T-cell (primary cell): ENCODE measurements around the gene SPAG6. TPM values are rescaled to one million over a fixed set of nuclear protein-coding genes. Genes with fewer than 3 reads are reported as not detected.

Experiments
- ATAC-seq, 4 experiments: fragments of 200-7000 bp in 3 of 4; fragments of 150-1000 bp in 1 of 4; cut with Tn5 transposase; replicated peaks in 1 of 4; 1 replicate in 3 of 4; 2 replicates in 1 of 4; pipeline ENCODE4 v1.10.0; 2021; ENCODE audit warnings: moderate library complexity in 3 of 4, mild to moderate bottlenecking in 2 of 4, moderate number of reproducible peaks in 1 of 4
- CTCF ChIA-PET, 2 donors: fragments of 300-600 bp; sonication (Branson Sonifier 250); formaldehyde crosslinking; loops; one replicate each; lab custom pipeline; 2022; ENCODE audit warnings: antibody characterized with exemption in 2 of 2; lab: Charles Lee
- POLR2A ChIA-PET, 2 donors: fragments of 300-600 bp; sonication (Branson Sonifier 250); formaldehyde crosslinking; loops; one replicate each; lab custom pipeline; 2022; ENCODE audit warnings: antibody characterized with exemption in 2 of 2; lab: Charles Lee
- DNase-seq, 35 experiments: peaks; one replicate each; pipeline versions ENCODE4 v3.0.0 to v3.0.0-alpha.2; 2013 to 2023
- H3K27ac ChIP-seq: one replicate; pipeline ENCODE4 v1.5.1; 2013; ENCODE audit warnings: low read length
- H3K27me3 ChIP-seq, 2 experiments: replicated peaks in 1 of 2; 1 replicate in 1 of 2; 2 replicates in 1 of 2; pipeline versions ENCODE4 v1.6.1 to v1.7.0; 2013; ENCODE audit warnings: low read length in 1 of 2, mixed read lengths in 1 of 2; ENCODE audit not compliant: control insufficient read depth in 2 of 2, insufficient read depth in 2 of 2; ENCODE audit errors: extremely low read depth in 1 of 2
- H3K36me3 ChIP-seq, 2 donors: 1 replicate in 1 of 2; 2 replicates in 1 of 2; pipeline versions ENCODE4 v1.6.1 to v1.7.0; 2013; ENCODE audit warnings: low read length in 1 of 2; ENCODE audit not compliant: control insufficient read depth in 2 of 2, insufficient read depth in 1 of 2; ENCODE audit errors: extremely low read depth in 1 of 2
- H3K4me1 ChIP-seq, 2 experiments: 1 replicate in 1 of 2; 2 replicates in 1 of 2; pipeline versions ENCODE4 v1.6.1 to v1.7.0; 2013; ENCODE audit warnings: low read length in 2 of 2, mixed read lengths in 1 of 2; ENCODE audit not compliant: insufficient read depth in 2 of 2, control insufficient read depth in 1 of 2; ENCODE audit errors: extremely low read depth in 1 of 2
- H3K4me3 ChIP-seq, 2 donors: 1 replicate in 1 of 2; 2 replicates in 1 of 2; pipeline versions ENCODE4 v1.5.1 to v1.7.0; 2013; ENCODE audit warnings: mild to moderate bottlenecking in 2 of 2, low read length in 1 of 2, moderate library complexity in 1 of 2; ENCODE audit not compliant: control insufficient read depth in 1 of 2; ENCODE audit errors: extremely low read depth in 1 of 2
- H3K9me3 ChIP-seq: 2 replicates; pipeline ENCODE4 v1.7.0; 2013
- H3K27ac Mint-ChIP-seq, 2 donors: one replicate each; pipeline ENCODE4 v1.8.0; 2020 to 2021; ENCODE audit warnings: mild to moderate bottlenecking in 2 of 2, mixed read lengths in 2 of 2
- H3K27me3 Mint-ChIP-seq, 2 donors: one replicate each; pipeline ENCODE4 v1.8.0; 2021 to 2022; ENCODE audit warnings: mixed read lengths in 2 of 2
- H3K36me3 Mint-ChIP-seq: one replicate; pipeline ENCODE4 v1.8.0; 2021; ENCODE audit warnings: mixed read lengths
- H3K4me1 Mint-ChIP-seq, 3 donors: one replicate each; pipeline ENCODE4 v1.8.0; 2020 to 2022; ENCODE audit warnings: mixed read lengths in 3 of 3, mild to moderate bottlenecking in 1 of 3
- H3K4me3 Mint-ChIP-seq, 3 donors: one replicate each; pipeline ENCODE4 v1.8.0; 2020 to 2022; ENCODE audit warnings: mild to moderate bottlenecking in 3 of 3, mixed read lengths in 3 of 3, moderate library complexity in 3 of 3
- H3K9me3 Mint-ChIP-seq, 3 donors: one replicate each; pipeline ENCODE4 v1.8.0; 2020 to 2022; ENCODE audit warnings: mixed read lengths in 3 of 3
- WGBS: methylation state at CpG from one replicate; pipeline ENCODE4 v1.1.5; 2013; ENCODE audit warnings: missing lambda C conversion rate; ENCODE audit not compliant: insufficient coverage; 5-methylcytosine and 5-hydroxymethylcytosine counted together
- total RNA-seq, 35 experiments: library from RNA in 6 of 35; stranded (reverse) in 6 of 35; fragments of 120-200 nt in 1 of 35; gene quantifications; one replicate each; pipeline versions ENCODE4 v1.2.1 to v1.2.4 and lab custom pipeline; 2013 to 2026

Gene SPAG6
- total RNA-seq, 5 donors from 2014 or later (not counting 1 experiment from before 2014, with no cell fraction given): 0.23 to 0.33 TPM; not detected in 3

- H3K4me1 ChIP-seq: peaks cover 10 to 12% of the 10 kb centered on the region in 2 experiments
- peak within 1 kb of the TSS; percentile 93 to 98 (median 98) for H3K4me3 Mint-ChIP-seq
- CTCF ChIA-PET: interaction anchor here in 1 of 2 donors (1.0 to 2.0 kb wide), 7 partner anchors 23 to 821 kb away, joined by 3 to 7 read pairs (median 5); no protein-coding TSS in a partner anchor
- peaks cover 3% of the 10 kb centered on the region for H3K36me3 Mint-ChIP-seq
- H3K9me3 ChIP-seq: no peaks in the 10 kb centered on the region
- POLR2A ChIA-PET: interaction anchor here (0.6 to 2.4 kb wide), 12 partner anchors 8 to 406 kb away, joined by 3 to 12 read pairs (median 4); no protein-coding TSS in a partner anchor
- peaks cover 4 to 9% of the 10 kb centered on the region in 2 donors for H3K27me3 Mint-ChIP-seq
- peak within 1 kb of the TSS; percentile 91 to 98 for H3K27ac Mint-ChIP-seq
- H3K27me3 ChIP-seq: peaks cover 0 to 15% of the 10 kb centered on the region in 2 experiments
- peak; percentile 59 to 92 (median 73) for DNase-seq
- H3K27ac ChIP-seq: peak within 1 kb of the TSS; percentile 83
- ATAC-seq: peak; percentile 70 to 74 (median 73)
- no peaks in the 10 kb centered on the region for H3K36me3 ChIP-seq
- H3K9me3 Mint-ChIP-seq: no peaks in the 10 kb centered on the region
- H3K4me3 ChIP-seq: peak within 1 kb of the TSS; percentile 86 to 95
- under 1% methylated on average over 62 of the region's 63 CpGs for WGBS
- H3K4me1 Mint-ChIP-seq: peaks cover 26 to 43% (median 35%) of the 10 kb centered on the region in 3 donors
Observed at GRCh38 chr10:22316286-22317075, 28.8 kb upstream of the SPAG6 start, which contains the start of gene COMMD3. TSS of gene COMMD3 (plus strand) at chr10:22316388. CDS start at chr10:22316418, 30 bp downstream.

DNA sequence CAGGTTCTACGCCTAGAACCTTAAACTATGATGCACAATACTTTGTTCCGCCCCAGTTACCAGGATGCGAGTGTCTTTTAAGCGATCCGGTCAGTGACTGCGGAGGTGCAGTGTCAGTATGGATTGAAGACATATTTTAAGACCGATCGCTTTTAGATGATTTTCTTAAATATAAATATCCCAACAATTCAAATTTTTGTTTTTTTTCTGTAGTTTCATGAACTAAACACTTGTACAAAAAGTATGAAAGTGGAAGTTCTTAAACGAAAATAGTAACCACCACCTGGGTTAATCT lies 28.3 kb upstream of the SPAG6 start:
- ATAC-seq: no peak
- H3K4me3 ChIP-seq: peak overlapping the region; percentile 86 to 95
- CTCF ChIA-PET: interaction anchor here in 1 of 2 donors (1.0 to 2.0 kb wide), 3 partner anchors 88 to 821 kb away, joined by 3 to 6 read pairs (median 3); no protein-coding TSS in a partner anchor
- H3K36me3 ChIP-seq: no peaks in the 10 kb centered on the region
- POLR2A ChIA-PET: interaction anchor here (0.8 to 2.4 kb wide), 2 partner anchors 88 kb away, joined by 3 to 12 read pairs; no protein-coding TSS in a partner anchor
- peak overlapping the region; percentile 89 to 98 (median 89) for H3K4me3 Mint-ChIP-seq
- H3K36me3 Mint-ChIP-seq: peaks cover 3% of the 10 kb centered on the region
- H3K27ac Mint-ChIP-seq: peak overlapping the region; percentile 87 to 91
- DNase-seq: peak in 8 of 35 experiments; percentile 5 to 61 (median 21)
- peak overlapping the region; percentile 83 for H3K27ac ChIP-seq
- H3K4me1 Mint-ChIP-seq: peaks cover 28 to 43% (median 35%) of the 10 kb centered on the region in 3 donors
- H3K27me3 ChIP-seq: peaks cover 0 to 17% of the 10 kb centered on the region in 2 experiments
- peaks cover 10 to 14% of the 10 kb centered on the region in 2 experiments for H3K4me1 ChIP-seq
- no peaks in the 10 kb centered on the region for H3K9me3 ChIP-seq
- WGBS: no CpG with 5 or more reads among the region's 9 CpGs
- H3K27me3 Mint-ChIP-seq: peaks cover 4 to 10% of the 10 kb centered on the region in 2 donors
- H3K9me3 Mint-ChIP-seq: no peaks in the 10 kb centered on the region

GRCh38 chr10:22317771-22318565 lies 27.3 kb upstream of the SPAG6 start:
- WGBS: 100% methylated on average over 1 of the region's 6 CpGs
- Histone ChIP-seq H3K4me1 (peaks cover 12 to 20% of the 10 kb centered on the region in 2 experiments), H3K36me3 (no peaks in the 10 kb centered on the region), H3K4me3 (no peak overlapping the region), H3K27me3 (peaks cover 0 to 21% of the 10 kb centered on the region in 2 experiments), H3K27ac (no peak overlapping the region), H3K9me3 (no peaks in the 10 kb centered on the region)
- Mint-ChIP-seq H3K27me3 (peaks cover 8 to 20% of the 10 kb centered on the region in 2 donors), H3K36me3 (peaks cover 3% of the 10 kb centered on the region), H3K27ac (peak overlapping the region in 1 of 2 donors; percentile 36), H3K9me3 (no peaks in the 10 kb centered on the region), H3K4me3 (peak overlapping the region; percentile 37 to 98 (median 89)), H3K4me1 (peaks cover 37 to 51% (median 43%) of the 10 kb centered on the region in 3 donors)
- ChIA-PET POLR2A (no interaction called here), CTCF (interaction anchor here in 1 of 2 donors (1.0 kb wide), 1 partner anchor 324 kb away, joined by 3 read pairs; no protein-coding TSS in a partner anchor)
- no peak for DNase-seq
- no peak for ATAC-seq

DNA sequence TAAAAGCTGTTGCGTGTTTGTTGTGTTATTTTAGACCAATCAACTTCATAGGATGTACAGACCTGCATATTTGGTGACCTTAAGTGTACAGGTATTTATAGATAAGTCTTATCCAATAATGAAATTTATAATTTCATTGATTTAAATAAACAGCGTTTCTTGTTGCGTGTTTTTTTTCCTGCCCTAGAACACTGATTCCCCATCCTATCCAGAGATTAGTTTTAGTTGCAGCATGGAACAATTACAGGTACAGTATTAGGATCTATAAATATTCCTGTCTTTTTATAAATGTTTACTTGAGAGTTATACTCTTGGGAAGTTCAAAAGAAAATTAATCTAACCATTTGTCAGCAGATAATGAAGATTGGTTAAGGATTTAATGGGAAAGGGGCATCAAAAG lies 26.5 kb upstream of the SPAG6 start:
- ChIA-PET CTCF (interaction anchor here in 1 of 2 donors (1.0 kb wide), 1 partner anchor 90 kb away, joined by 4 read pairs; no protein-coding TSS in a partner anchor), POLR2A (interaction anchor here (0.6 to 0.9 kb wide), 2 partner anchors 19 to 316 kb away, joined by 3 read pairs; no protein-coding TSS in a partner anchor)
- H3K27ac Mint-ChIP-seq: peak overlapping the region in 1 of 2 donors; percentile 66
- Histone ChIP-seq H3K27me3 (peaks cover 0 to 21% of the 10 kb centered on the region in 2 experiments), H3K9me3 (no peaks in the 10 kb centered on the region), H3K36me3 (no peaks in the 10 kb centered on the region), H3K27ac (no peak overlapping the region), H3K4me1 (peaks cover 15 to 20% of the 10 kb centered on the region in 2 experiments), H3K4me3 (no peak overlapping the region)
- peaks cover 3% of the 10 kb centered on the region for H3K36me3 Mint-ChIP-seq
- H3K27me3 Mint-ChIP-seq: peaks cover 8 to 27% of the 10 kb centered on the region in 2 donors
- DNase-seq (no peak), ATAC-seq (no peak)
- H3K9me3 Mint-ChIP-seq: no peaks in the 10 kb centered on the region
- WGBS: no CpG with 5 or more reads among the region's 3 CpGs
- H3K4me3 Mint-ChIP-seq: peak overlapping the region in 2 of 3 donors; percentile 86 to 94
- peaks cover 42 to 59% (median 51%) of the 10 kb centered on the region in 3 donors for H3K4me1 Mint-ChIP-seq

- H3K27ac Mint-ChIP-seq: peak overlapping the region; percentile 92 to 93
- no peak overlapping the region for H3K27ac ChIP-seq
- no peak for DNase-seq
- peak overlapping the region; percentile 86 to 94 (median 90) for H3K4me3 Mint-ChIP-seq
- ChIA-PET CTCF (interaction anchor here in 1 of 2 donors (1.0 kb wide), 1 partner anchor 90 kb away, joined by 4 read pairs; no protein-coding TSS in a partner anchor), POLR2A (interaction anchor here (0.5 to 1.0 kb wide), 4 partner anchors 19 to 794 kb away, joined by 3 to 6 read pairs (median 4); partner anchors contain the start of gene SKIDA1 (in 1 of the 2))
- ATAC-seq: no peak
- H3K9me3 Mint-ChIP-seq: no peaks in the 10 kb centered on the region
- H3K4me1 ChIP-seq: peaks cover 23 to 24% of the 10 kb centered on the region in 2 experiments
- no peaks in the 10 kb centered on the region for H3K9me3 ChIP-seq
- H3K27me3 ChIP-seq: peaks cover 0 to 21% of the 10 kb centered on the region in 2 experiments
- peaks cover 3% of the 10 kb centered on the region for H3K36me3 Mint-ChIP-seq
- peaks cover 48 to 67% (median 59%) of the 10 kb centered on the region in 3 donors for H3K4me1 Mint-ChIP-seq
- peak overlapping the region in 1 of 2 donors; percentile 57 for H3K4me3 ChIP-seq
- no peaks in the 10 kb centered on the region for H3K36me3 ChIP-seq
- peaks cover 8 to 29% of the 10 kb centered on the region in 2 donors for H3K27me3 Mint-ChIP-seq
- WGBS: 96% methylated on average over 9 of the region's 10 CpGs
Observed at GRCh38 chr10:22319547-22319979, 25.7 kb upstream of the SPAG6 start.
